GM11168 (cell line): ENCODE data around the gene AMHR2.

Experiments used
- in situ Hi-C: fragments of 300-500 bp; cut with MboI; formaldehyde crosslinking; loops from one replicate; pipeline ENCODE4 v1.12.0; 2022; ENCODE audit warnings: low sequenced_read_pairs; ENCODE audit not compliant: unreplicated experiment

AMHR2 gene

GRCh38 chr12:53476769-53477209 lies 53.1 kb downstream of the AMHR2 start:
- in situ Hi-C loops: no loop called here

DNA sequence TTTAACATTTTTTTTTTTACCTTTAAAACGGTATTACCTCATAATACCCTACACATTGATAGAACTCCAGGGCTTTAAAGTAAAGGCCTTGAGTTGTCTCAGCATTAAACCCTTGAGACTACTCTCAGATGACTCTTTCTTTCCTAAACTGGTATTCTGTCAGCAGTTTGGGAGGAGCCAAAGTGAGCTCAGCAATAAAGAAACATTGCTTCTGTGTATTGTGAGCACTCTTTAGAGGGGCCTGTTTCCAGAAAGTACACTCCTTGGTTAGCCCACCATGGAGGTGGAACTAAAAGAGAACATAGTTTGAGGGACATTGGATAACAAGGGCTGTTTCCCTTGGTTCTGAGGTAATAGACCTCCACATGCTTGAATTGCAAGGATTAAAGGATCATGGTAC lies 55.2 kb downstream of the AMHR2 start:
- in situ Hi-C loops: no loop called here

- in situ Hi-C loops: no loop called here
These were observed 55.7 kb downstream of the AMHR2 start for GRCh38 chr12:53479331-53479730.

- in situ Hi-C loops: no loop called here
These were observed 57.1 kb downstream of the AMHR2 start for GRCh38 chr12:53480491-53481442.
